NCI-H2196 treated with DMSO at 0.1 percent for 48 hours (cell line): ENCODE results near the gene ANKRD11.
A peak's percentile ranks its signal among the peaks of the same experiment; 100 is the strongest.
"Not testable (repeated sequence)": the region's sequence is repeated elsewhere in the genome, so short reads cannot be mapped to it uniquely, and the experiment has no call there.

Source experiments
- DNase-seq: peaks from one replicate; lab custom pipeline; 2025; ENCODE audit not compliant: unreplicated experiment; lab: John Stamatoyannopoulos, UW

Gene ANKRD11

DNA sequence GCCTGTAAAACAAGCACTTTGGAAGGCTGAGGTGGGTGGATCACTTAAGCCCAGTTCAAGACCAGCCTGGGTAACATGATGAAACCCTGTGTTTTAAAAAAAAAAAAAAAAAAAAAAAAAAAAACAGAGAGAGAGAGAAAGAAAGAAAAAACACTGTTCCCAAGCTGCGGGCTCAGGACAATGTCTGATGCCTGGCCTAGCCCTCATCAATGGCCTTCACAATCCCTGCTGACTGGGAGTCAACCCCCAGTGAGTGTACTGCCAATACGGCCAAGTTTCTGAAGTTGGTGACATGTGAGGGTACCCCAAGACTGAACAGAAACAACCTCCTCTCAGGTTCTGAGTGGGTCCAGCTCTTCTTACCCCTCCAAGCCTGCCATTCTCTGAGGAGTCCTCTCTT, 156.3 kb downstream of the ANKRD11 start:
- no peak for DNase-seq

DNA sequence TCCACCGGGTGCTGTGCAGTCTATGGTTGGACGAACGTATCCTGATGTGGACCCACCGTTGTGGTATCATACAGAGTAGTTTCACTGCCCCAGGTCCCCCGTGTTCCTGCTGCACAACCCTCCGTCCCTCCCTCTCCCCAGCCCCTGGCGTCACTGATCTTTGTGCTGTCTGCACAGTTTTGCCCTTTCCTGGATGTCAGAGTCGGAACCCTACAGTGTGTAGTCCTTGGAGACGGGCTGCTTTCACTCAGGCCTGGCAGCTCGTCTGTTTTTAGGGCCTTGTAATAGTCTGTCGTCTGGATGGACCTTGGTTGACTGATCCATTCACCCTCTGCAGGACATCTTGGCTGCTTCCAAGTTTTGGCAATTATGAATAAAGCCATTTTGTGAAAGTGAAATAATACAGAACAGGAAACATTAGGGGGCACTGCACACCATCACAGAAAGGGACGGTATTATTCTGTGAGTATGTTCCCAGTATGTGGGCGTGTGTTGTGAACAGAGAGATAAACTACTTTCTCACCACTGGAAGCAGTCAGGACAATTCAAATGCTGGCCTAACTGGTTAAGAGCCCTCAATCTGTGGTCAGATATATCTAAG, 156.9 kb downstream of the ANKRD11 start:
- not testable (repeated sequence) for DNase-seq

- DNase-seq = no peak
These were observed 157.5 kb downstream of the ANKRD11 start for GRCh38 chr16:89332902-89333245.

DNA sequence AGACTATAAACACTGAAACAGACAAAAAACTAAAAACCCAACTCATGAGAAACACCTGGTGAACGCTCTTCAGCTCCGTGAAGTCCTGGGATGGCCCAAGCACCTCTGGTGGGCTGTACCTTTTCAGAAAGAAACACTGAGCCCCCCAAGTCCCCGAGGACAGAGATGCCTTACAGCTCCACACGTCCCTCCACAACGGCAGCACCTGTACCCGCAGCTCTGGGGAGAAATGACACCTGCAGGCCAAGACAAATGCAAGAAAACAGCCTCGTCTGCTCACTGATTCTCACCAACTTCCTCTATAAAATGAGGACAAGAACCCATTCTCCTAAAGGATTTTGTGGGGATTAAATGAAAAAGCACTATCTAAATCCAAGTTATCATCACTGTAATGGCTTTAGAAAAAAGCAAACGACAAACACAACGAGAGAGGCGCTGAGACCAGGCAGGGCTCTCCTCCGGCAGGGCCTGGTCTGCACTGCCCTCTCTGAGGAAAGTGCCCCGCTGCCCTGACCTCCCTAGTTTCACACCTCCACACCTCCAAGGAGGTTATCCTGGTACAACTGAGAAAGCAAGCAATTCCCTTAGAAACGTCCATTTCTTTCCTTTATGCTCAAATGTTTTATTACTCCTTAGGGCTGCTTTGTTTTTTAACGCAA, 158.0 kb downstream of the ANKRD11 start:
- DNase-seq = no peak

- DNase-seq = no peak
These were observed 158.8 kb downstream of the ANKRD11 start for GRCh38 chr16:89331371-89332109.

- DNase-seq = no peak
These were observed 160.0 kb downstream of the ANKRD11 start for GRCh38 chr16:89330177-89330856.

GRCh38 chr16:89329830-89330176, 160.6 kb downstream of the ANKRD11 start:
- not testable (repeated sequence) for DNase-seq

GRCh38 chr16:89328412-89329400, 161.7 kb downstream of the ANKRD11 start:
- not testable (repeated sequence) for DNase-seq

GRCh38 chr16:89326721-89327120, 163.6 kb downstream of the ANKRD11 start:
- no peak for DNase-seq

GRCh38 chr16:89325861-89326471, 164.4 kb downstream of the ANKRD11 start:
- DNase-seq = no peak

DNA sequence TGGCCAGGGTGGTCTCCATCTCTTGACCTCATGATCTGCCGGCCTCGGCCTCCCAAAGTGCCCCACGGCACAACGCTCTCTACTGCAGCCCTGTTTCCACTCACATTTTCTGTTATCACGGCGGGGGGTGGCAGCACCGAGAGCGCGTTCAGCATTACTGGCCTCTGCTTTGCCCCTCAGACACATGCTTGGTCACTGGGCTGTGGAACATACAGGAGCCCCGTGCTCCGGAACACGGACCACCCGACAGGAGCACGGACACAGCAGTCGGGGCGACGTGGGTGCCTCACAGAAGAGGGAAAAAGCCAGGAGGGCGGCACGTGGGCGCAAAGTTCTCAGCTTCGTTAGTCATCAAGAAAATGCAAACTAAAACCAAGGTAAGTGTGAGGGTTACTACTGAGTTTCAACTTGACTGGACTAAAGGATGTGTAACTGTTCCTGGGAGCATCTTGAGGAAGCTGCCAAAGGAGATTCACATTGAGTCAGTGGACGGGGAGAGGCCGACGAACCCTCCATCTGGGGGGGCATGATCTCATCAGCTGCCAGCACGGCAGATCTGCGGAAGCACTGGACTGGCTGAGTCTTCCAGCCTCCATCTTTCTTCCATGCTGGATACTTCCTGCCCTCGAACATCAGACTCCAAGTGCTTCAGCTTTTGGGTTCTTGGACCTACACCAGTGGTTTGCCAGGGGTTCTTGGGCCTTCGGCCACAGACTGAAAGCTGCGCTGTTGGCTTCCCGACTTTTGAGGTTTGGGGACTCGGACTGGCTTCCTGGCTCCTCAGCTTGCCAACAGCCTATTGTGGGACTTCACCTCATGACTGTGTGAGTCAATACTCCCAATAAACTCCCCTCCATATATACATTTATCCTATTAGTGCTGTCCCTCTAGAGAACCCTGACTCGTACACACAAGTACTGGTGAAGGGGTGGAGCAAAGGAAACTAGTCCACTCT, 166.0 kb downstream of the ANKRD11 start:
- no peak for DNase-seq

DNA sequence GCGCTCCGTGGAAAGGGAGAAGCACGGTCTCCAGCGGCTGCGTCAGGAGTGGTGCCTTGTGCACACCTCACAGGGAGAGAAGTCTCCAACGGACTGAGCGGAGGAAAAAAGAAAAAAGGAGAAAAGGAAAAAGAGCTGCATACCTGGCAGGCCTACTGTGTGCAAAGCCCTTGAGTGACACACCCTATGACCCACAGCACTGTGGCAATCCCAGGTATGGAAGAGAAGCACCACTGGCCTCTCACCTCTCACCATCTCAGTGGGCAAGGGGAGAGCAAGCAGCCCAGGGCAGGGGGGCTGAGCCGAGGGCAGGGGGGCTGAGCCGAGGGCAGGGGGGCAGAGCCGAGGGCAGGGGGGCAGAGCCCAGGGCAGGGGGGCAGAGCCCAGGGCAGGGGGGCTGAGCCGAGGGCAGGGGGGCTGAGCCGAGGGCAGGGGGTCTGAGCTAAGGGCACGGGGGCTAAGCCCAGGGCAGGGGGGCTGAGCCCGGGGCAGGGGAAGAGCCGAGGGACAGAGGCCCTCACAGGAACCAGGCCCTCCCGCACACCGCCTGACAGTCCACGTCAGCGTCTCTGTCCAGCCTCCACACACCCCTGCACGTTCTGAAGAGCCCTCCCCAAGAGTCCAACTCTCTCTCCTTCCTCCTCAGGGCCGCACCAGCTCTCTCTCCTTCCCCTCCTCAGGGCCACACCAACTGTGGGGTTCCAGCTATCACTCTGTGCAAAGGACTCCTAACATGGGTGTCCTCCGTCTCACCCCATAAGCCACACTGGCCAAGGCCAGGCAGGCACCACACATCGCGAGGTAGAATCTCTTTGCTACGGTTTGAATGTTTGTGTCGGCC, 167.0 kb downstream of the ANKRD11 start:
- DNase-seq = no peak

DNA sequence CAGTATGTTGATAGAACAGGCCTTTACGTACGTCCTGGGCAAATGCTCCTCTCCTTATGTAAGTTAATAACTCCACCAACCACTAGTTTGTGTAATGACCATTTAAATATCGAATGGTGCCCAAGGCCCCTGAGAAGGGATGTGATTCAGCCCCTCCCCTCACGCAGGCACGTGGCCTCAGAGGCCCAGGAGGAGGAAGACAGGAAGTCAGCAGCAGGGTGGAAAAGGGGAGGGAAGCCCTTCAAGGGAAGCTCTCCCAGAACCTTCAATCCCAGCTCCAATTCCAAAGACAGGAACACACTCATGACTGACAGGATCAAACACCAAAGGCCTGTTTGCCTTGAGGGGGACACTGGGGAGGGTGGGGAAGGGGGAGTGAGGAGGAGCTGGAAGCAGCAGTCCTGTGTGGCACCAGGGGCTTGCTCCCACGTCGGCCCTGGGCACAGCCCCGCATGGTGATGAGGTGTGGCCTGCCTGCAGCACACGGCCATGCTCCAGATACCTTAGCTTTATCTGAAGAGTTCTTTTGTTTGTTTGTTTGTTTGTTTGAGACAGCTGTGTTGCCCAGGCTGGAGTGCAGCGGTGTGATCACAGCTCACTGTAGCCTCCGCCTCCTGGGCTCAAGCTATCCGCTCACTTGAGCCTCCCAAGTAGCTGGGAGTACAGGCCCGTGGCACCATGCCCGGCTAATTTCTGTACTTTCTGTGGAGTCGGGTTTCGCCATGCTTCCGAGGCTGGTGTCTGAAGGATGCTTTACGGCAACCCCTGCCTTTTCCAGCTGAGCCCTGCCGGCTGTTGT, 167.8 kb downstream of the ANKRD11 start:
- peak; percentile 50 for DNase-seq

- DNase-seq = no peak
These were observed 169.4 kb downstream of the ANKRD11 start for GRCh38 chr16:89320782-89321501.

GRCh38 chr16:89319886-89320781, 170.2 kb downstream of the ANKRD11 start:
- DNase-seq = no peak

GRCh38 chr16:89319631-89319885, 170.8 kb downstream of the ANKRD11 start:
- no peak for DNase-seq
